Suprapubic skin (tissue), 3 donors: Measurements from ENCODE around the gene SDR42E2.

Experiments used
- EP300 ChIP-seq: sonication (generic); formaldehyde crosslinking; IDR thresholded peaks from one replicate; pipeline ENCODE4 v1.6.1; 2017; ENCODE audit warnings: antibody characterized with exemption
- POLR2A ChIP-seq, 2 donors: fragments of 450-650 bp; IDR thresholded peaks; one replicate each; pipeline ENCODE4 v1.6.1; 2017; ENCODE audit warnings: antibody characterized with exemption in 2 of 2, mild to moderate bottlenecking in 2 of 2, moderate library complexity in 2 of 2
- TF ChIP-seq, protein P1 (sequence below), 2 donors: fragments of 200-600 bp in 1 of 2; fragments of 450-650 bp in 1 of 2; sonication (generic) in 1 of 2; IDR thresholded peaks; one replicate each; pipeline ENCODE4 v1.5.1; 2016 to 2019; ENCODE audit warnings: antibody characterized with exemption in 2 of 2, mild to moderate bottlenecking in 1 of 2, moderate library complexity in 1 of 2

DNA sequence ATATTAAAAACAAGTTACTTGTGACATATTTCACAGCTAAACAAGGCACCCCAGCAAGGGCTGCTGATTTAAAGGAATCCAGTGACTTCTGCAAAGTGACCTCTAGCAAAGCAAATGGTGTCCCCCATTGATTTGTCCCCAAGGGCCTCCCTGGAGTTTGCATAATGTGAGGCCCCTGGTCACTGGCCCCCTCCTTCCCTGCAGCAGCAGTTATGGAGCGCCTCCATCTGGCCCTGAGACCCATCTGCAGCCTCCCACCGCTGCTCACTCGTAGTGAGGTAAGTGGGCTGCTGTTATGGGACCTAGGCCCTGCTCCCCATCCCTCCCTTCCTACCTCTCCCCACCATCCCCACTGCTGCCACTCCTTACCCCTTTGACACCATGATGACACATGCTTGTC is 24.2 kb downstream of the SDR42E2 start:
- TF ChIP-seq POLR2A (IDR thresholded peaks at IDR 0.05), result no peak
- TF ChIP-seq, protein P1, sequence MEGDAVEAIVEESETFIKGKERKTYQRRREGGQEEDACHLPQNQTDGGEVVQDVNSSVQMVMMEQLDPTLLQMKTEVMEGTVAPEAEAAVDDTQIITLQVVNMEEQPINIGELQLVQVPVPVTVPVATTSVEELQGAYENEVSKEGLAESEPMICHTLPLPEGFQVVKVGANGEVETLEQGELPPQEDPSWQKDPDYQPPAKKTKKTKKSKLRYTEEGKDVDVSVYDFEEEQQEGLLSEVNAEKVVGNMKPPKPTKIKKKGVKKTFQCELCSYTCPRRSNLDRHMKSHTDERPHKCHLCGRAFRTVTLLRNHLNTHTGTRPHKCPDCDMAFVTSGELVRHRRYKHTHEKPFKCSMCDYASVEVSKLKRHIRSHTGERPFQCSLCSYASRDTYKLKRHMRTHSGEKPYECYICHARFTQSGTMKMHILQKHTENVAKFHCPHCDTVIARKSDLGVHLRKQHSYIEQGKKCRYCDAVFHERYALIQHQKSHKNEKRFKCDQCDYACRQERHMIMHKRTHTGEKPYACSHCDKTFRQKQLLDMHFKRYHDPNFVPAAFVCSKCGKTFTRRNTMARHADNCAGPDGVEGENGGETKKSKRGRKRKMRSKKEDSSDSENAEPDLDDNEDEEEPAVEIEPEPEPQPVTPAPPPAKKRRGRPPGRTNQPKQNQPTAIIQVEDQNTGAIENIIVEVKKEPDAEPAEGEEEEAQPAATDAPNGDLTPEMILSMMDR (IDR thresholded peaks at IDR 0.05), result no peak
- no peak for TF ChIP-seq EP300
